LNCaP clone FGC (cell line): Measurements from ENCODE around the gene PTPN5.
"Not testable (repeated sequence)": the region's sequence is repeated elsewhere in the genome, so short reads cannot be mapped to it uniquely, and the experiment has no call there.

Source experiments
- DNase-seq: peaks from one replicate; pipeline ENCODE4 v3.0.0-alpha.2; 2011; ENCODE audit warnings: low read depth
- H3K4me3 ChIP-seq: 2 replicates; pipeline ENCODE4 v1.5.1; 2011; ENCODE audit warnings: mild to moderate bottlenecking, low read depth, low read length, control low read depth
- CTCF ChIP-seq: IDR thresholded peaks from 2 replicates; pipeline ENCODE4 v1.5.1; 2012; ENCODE audit warnings: mild to moderate bottlenecking; ENCODE audit not compliant: control insufficient read depth, insufficient read depth; ENCODE audit errors: extremely low read depth

Gene PTPN5

DNA sequence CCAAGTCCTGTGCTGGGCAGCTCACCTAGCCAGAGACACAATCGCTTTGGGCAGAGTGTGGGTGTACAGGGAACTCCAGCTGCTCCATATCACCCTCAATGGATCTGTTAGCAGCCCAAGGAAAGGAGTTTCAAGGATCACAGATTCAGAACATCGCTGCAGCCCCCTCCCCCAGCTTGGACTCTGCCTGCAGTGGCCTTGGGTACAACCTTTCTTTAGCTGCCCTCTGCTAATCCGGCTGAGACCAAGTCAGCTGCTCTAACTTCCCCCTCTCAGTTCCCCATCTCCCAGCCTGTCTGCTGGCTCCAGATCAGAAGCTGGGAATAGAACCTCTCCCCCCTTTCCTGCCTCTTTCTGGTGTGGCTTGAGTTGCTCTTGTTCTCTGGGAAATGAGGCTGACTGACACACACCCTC, 91.7 kb downstream of the PTPN5 start:
- DNase-seq = no peak
- H3K4me3 ChIP-seq = no peak overlapping the region
- TF ChIP-seq CTCF = no peak

GRCh38 chr11:18699269-18699596, 92.4 kb downstream of the PTPN5 start:
- H3K4me3 ChIP-seq = peak overlapping the region; percentile 58
- no peak for DNase-seq
- TF ChIP-seq CTCF = no peak

GRCh38 chr11:18698341-18699268, 93.0 kb downstream of the PTPN5 start, which contains the start of gene TMEM86A:
TMEM86A (plus strand) TSS chr11:18698779; CDS start chr11:18698887, 108 bp downstream.
- H3K4me3 ChIP-seq = peak within 1 kb of the TSS; percentile 58
- DNase-seq = peak; percentile 33
- TF ChIP-seq CTCF = no peak

DNA sequence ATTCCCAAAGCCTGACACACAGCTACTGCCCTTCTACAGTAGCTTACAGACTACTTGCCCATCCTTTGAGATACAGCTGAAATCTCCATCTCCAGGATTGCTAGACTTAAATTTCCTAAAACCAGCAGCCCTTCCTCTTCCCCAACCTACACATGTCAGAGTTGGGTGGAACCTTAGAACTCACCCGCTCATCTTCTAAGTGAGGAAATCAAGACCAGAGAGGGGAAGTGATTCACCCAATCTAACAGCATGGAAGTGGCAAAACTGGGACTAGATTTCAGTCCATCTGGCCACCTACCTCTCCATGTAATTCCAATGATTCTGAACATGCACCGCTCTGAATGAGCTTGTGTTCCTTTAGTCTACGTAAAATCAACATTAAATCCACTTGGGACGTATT, 94.0 kb downstream of the PTPN5 start:
- DNase-seq = no peak
- no peak for TF ChIP-seq CTCF
- no peak overlapping the region for H3K4me3 ChIP-seq

DNA sequence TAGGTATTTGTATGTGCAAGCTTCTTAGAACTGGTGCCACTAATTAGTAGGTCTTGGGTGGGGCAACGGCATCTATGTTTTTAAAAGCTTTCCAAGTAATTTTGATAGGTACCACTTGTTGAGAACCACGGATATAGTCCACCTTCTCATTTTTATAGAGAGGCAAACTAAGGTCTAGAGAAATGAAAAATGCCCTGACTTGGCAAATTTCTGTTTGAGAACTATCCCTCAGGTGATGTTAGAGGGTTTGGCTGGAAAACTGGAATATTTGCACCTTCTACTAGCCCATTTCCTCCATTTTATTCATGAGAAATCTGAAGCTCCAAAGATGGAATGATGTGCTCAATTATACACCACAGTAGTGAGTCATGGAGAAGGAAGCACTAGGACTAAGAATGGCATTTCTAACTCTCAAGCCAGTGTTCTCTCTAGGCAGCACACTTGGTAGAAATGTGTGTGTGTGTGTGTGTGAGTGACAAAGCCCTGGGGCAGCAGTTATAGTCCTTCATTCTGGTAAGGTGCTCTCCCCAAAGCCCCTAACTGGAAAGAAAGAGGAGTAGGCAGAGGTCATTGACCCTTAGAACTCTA, 94.9 kb downstream of the PTPN5 start:
- no peak for DNase-seq
- no peak for TF ChIP-seq CTCF
- no peak overlapping the region for H3K4me3 ChIP-seq

DNA sequence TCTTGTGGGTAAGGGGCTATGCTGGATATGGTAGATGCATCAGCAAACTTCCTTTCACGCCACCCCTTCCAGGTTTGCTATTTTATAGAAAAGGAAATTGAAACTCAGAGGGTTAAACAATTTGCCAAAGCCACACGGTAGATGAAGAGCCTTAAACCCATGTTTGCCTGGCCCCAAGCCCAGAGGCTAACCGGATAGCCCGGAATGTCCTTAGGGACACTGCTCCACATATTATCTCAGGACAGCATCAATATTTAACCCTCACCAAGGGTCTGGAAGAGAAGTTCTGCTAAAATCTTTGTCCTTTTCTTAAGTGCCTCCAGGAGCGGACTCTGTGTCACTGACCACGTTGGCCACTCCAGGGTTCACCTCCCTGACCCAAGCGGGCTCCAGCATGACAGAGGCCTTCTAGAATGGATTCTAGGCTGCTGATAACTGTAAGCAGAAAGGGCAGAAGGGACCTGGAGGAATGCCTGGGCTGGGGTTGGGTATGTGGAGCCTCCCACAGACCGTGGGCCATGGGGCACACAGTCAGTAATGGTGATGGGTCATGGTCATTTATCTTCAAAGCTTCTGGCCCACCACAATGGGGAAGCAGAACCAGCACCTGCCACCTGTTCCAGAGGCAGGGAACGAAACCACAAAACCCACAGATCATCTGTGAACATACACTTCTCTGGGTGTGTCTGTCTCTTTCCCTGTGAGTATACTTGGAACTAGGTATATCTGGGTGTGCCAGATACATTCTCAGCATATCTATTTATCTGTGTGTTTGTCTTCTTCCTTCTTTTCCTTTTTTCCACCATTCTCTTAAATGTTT, 98.4 kb downstream of the PTPN5 start:
- no peak for TF ChIP-seq CTCF
- H3K4me3 ChIP-seq = no peak overlapping the region
- DNase-seq = peak; percentile 76

DNA sequence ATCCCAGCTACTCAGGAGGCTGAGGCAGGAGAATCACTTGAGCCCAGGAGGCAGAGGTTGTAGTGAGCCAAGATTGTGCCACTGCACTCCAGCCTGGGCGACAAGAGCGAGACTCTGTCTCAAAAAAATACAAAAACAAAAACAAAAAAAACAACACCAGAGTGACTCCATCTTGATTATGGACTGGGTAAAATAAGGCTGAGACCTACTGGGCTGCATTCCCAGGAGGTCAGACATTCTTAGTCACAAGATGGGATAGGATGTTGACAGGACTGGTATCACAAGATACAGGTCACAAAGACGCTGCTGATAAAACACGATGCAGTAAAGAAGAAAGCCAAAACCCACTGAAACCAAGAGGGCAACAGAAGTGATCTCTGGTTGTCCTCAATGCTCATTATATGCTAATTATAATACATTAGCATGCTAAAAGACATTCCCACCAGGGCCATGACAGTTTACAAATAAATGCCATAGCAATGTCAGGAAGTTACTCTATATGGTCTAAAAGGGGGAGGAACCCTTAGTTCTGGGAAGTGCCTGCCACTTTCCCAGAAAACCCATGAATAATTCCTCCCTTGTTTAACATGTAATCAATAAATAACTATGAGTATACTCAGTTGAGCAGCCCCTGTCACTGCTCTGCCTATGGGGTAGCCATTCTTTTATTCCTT, 100.0 kb downstream of the PTPN5 start:
- not testable (repeated sequence) for DNase-seq, H3K4me3 ChIP-seq
